Ascending aorta (tissue), 2 donors: ENCODE results near the gene PARP2. TPM values are rescaled to one million over a fixed set of nuclear protein-coding genes. Genes with fewer than 3 reads are reported as not detected.

Experiments used
- DNase-seq, 2 donors: peaks; one replicate each; pipeline ENCODE4 v3.0.0-alpha.2; 2019; ENCODE audit warnings: low spot score in 2 of 2
- H3K27ac ChIP-seq, 2 donors: fragments of 200-600 bp; sonication (generic); one replicate each; pipeline ENCODE4 v1.5.1; 2016 to 2017; ENCODE audit warnings: mild to moderate bottlenecking in 1 of 2
- H3K27me3 ChIP-seq: fragments of 200-600 bp; sonication (generic); one replicate; pipeline ENCODE4 v1.5.1; 2017
- H3K36me3 ChIP-seq, 2 donors: fragments of 200-600 bp; sonication (generic); one replicate each; pipeline ENCODE4 v1.5.1; 2016
- H3K4me1 ChIP-seq, 2 donors: fragments of 200-600 bp; sonication (generic); one replicate each; pipeline ENCODE4 v1.5.1; 2016 to 2017; ENCODE audit warnings: mild to moderate bottlenecking in 1 of 2
- H3K4me3 ChIP-seq, 2 donors: fragments of 200-600 bp; sonication (generic); one replicate each; pipeline ENCODE4 v1.5.1; 2016 to 2017; ENCODE audit warnings: mild to moderate bottlenecking in 1 of 2
- H3K9me3 ChIP-seq, 2 donors: fragments of 200-600 bp; sonication (generic); one replicate each; pipeline ENCODE4 v1.5.1; 2016
- intact Hi-C: fragments of 100-400 bp; cut with DNase I; formaldehyde crosslinking; loops from one replicate; pipeline ENCODE4 v1.15.1; 2023
- total RNA-seq: library from RNA; depleted of rRNA; stranded (reverse); fragments of >200 nt; gene quantifications from one replicate; pipeline ENCODE4 v1.1.0, GENCODE V29; 2016
- TF ChIP-seq, protein P1 (sequence below), 3 experiments: fragments of 200-600 bp in 2 of 3; fragments of 450-650 bp in 1 of 3; sonication (generic) in 2 of 3; IDR thresholded peaks; one replicate each; pipeline ENCODE4 v1.5.1; 2016 to 2019; ENCODE audit warnings: antibody characterized with exemption in 3 of 3, mild to moderate bottlenecking in 1 of 3, moderate library complexity in 1 of 3

PARP2 gene
- total RNA-seq, 1 donor from 2014 or later = 0.32 TPM

DNA sequence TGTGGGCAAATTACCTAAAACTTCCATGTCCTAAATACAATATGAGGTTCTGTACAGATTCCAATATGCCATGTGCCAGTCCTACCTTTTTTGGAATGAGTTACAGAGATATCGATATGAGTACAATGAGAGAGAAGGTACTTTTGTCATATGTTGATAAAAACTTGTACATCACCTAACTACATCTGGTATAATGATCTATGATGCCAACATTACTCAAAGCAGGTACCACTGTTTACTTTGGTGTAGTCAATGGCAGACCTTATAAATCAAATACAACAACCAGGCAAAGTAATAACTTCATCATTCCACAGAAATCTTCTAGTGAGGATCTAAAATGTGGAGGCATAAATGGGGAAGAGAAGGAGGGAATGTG is 57.1 kb downstream of the PARP2 start:
- intact Hi-C loops = no loop called here
- Histone ChIP-seq H3K36me3 (peaks cover 74 to 92% of the 10 kb centered on the region in 2 donors), H3K27ac (no peak overlapping the region), H3K9me3 (no peaks in the 10 kb centered on the region), H3K27me3 (no peaks in the 10 kb centered on the region), H3K4me1 (no peaks in the 10 kb centered on the region), H3K4me3 (no peak overlapping the region)
- DNase-seq = no peak
- TF ChIP-seq, protein P1, sequence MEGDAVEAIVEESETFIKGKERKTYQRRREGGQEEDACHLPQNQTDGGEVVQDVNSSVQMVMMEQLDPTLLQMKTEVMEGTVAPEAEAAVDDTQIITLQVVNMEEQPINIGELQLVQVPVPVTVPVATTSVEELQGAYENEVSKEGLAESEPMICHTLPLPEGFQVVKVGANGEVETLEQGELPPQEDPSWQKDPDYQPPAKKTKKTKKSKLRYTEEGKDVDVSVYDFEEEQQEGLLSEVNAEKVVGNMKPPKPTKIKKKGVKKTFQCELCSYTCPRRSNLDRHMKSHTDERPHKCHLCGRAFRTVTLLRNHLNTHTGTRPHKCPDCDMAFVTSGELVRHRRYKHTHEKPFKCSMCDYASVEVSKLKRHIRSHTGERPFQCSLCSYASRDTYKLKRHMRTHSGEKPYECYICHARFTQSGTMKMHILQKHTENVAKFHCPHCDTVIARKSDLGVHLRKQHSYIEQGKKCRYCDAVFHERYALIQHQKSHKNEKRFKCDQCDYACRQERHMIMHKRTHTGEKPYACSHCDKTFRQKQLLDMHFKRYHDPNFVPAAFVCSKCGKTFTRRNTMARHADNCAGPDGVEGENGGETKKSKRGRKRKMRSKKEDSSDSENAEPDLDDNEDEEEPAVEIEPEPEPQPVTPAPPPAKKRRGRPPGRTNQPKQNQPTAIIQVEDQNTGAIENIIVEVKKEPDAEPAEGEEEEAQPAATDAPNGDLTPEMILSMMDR (IDR thresholded peaks at IDR 0.05) = no peak

DNA sequence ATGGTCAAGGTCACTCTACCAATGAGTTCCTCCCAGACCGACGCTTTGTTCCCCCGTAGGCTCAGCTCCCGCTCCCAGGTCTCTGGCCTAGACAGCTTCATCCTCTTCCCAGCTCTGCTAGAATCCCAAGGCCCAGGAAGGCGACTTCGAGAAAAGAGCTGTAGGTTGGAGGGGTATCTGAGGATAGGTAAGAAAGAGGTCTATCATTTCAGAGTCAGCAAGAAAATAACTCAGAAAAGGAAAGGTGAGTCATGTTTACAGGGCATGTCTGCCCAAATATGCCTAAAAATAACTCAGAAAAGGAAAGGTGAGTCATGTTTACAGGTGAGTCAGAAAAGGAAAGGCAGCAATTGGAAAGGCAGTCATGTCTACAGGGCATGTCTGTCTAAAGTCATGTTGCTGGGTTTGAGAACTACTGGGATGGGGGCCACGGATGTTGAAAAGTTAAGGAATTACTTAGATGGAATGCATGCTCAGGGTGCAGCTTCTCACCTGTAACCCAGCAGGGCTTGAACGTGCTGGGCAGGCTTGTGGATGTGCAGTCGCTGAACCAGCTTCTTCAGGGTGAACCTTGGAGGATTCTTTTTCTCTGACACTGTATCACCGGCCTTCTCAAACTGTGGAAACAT is 57.6 kb downstream of the PARP2 start:
- no peaks in the 10 kb centered on the region for H3K9me3 ChIP-seq
- no peak overlapping the region for H3K27ac ChIP-seq
- intact Hi-C loops = no loop called here
- no peak overlapping the region for H3K4me3 ChIP-seq
- no peaks in the 10 kb centered on the region for H3K4me1 ChIP-seq
- peak in 1 of 2 donors; percentile 39 for DNase-seq
- H3K27me3 ChIP-seq = no peaks in the 10 kb centered on the region
- TF ChIP-seq, protein P1 (IDR thresholded peaks at IDR 0.05) = no peak
- H3K36me3 ChIP-seq = peaks cover 74 to 92% of the 10 kb centered on the region in 2 donors

DNA sequence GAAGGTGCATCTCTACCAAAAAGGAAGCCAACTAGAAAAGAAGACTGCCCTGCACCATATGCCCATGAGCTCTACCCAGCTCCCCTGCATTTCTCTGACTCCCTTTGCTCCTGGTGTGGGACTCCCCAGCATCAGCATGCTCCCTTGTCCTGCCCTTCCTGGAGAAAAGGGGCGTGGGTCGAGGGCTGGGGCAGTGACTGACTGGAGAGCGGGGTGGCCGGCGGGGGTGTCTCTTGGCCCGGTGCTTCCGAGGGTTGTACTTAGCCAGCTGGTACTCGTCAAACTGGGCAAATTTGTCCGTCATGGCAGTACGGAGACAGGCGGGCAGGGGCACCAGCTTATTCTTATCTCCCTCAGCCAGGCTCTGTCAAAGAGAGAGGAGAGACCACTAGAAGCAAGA is 60.1 kb downstream of the PARP2 start:
- H3K36me3 ChIP-seq = peaks cover 83 to 95% of the 10 kb centered on the region in 2 donors
- H3K27me3 ChIP-seq = no peaks in the 10 kb centered on the region
- TF ChIP-seq, protein P1 (IDR thresholded peaks at IDR 0.05) = no peak
- H3K27ac ChIP-seq = no peak overlapping the region
- intact Hi-C loops = no loop called here
- H3K9me3 ChIP-seq = no peaks in the 10 kb centered on the region
- peak in 1 of 2 donors; percentile 54 for DNase-seq
- H3K4me1 ChIP-seq = no peaks in the 10 kb centered on the region
- no peak overlapping the region for H3K4me3 ChIP-seq

Other genes starting within 250 kb of the PARP2 start
- not detected for gene OR4K17, start 232.9 kb upstream of the PARP2 start, total RNA-seq
- not detected for gene OR4N5, start 204.8 kb upstream of the PARP2 start, total RNA-seq
- not detected for gene OR11G2, start 152.7 kb upstream of the PARP2 start, total RNA-seq
- not detected for gene OR11H6, start 119.9 kb upstream of the PARP2 start, total RNA-seq
- not detected for gene OR11H7, start 114.7 kb upstream of the PARP2 start, total RNA-seq
- not detected for gene OR11H4, start 104.3 kb upstream of the PARP2 start, total RNA-seq
- 7.8 TPM for gene TTC5, start 37.7 kb upstream of the PARP2 start, total RNA-seq
- gene CCNB1IP1, start 10.4 kb upstream of the PARP2 start, total RNA-seq = 12.6 TPM
- gene TEP1, start 69.9 kb downstream of the PARP2 start, total RNA-seq = 43.7 TPM
- not detected for gene KLHL33, start 92.5 kb downstream of the PARP2 start, total RNA-seq
- 26.7 TPM for gene OSGEP, start 111.2 kb downstream of the PARP2 start, total RNA-seq
- 21.5 TPM for gene APEX1, start 111.6 kb downstream of the PARP2 start, total RNA-seq
- gene PIP4P1, start 117.8 kb downstream of the PARP2 start, total RNA-seq = 30.7 TPM
- gene PNP, start 125.8 kb downstream of the PARP2 start, total RNA-seq = 62.7 TPM
- not detected for gene RNASE10, start 161.9 kb downstream of the PARP2 start, total RNA-seq
- not detected for gene RNASE9, start 217.4 kb downstream of the PARP2 start, total RNA-seq
- not detected for gene RNASE11, start 244.4 kb downstream of the PARP2 start, total RNA-seq
- not detected for gene RNASE12, start 247.7 kb downstream of the PARP2 start, total RNA-seq